ENCODE data around the gene ANKS1A.

Gene ANKS1A

GRCh38 chr6:34990971-34991560 lies 102.0 kb downstream of the ANKS1A start:
- Histone ChIP-seq H3K79me1 (ENCODE audit: low read length) (peaks cover 10% of the 10 kb centered on the region), H2AFZ (ENCODE audit: insufficient read depth, low read length, poor library complexity) (no peak overlapping the region), H3K4me1 (ENCODE audit: control insufficient read depth in 1 of 2, insufficient read depth in 2 of 2, low read length in 2 of 2) (peaks cover 18 to 26% of the 10 kb centered on the region in 2 experiments), H3K27me3 (ENCODE audit: insufficient read depth, low read length) (no peaks in the 10 kb centered on the region), H3K14ac (ENCODE audit: low read length) (no peak overlapping the region), H2BK12ac (ENCODE audit: low read length) (no peak overlapping the region), H3K27ac (ENCODE audit: low read depth, low read length) (peak overlapping the region; percentile 59), H3K36me3 (ENCODE audit: control insufficient read depth in 1 of 2, insufficient read depth in 2 of 2, low read length in 2 of 2) (peaks cover 2 to 6% of the 10 kb centered on the region in 2 experiments), H3K4me2 (ENCODE audit: low read length) (peak overlapping the region; percentile 35), H3K9ac (ENCODE audit: low read length) (no peak overlapping the region), H3K4me3 (ENCODE audit: low read depth, low read length) (no peak overlapping the region), H4K12ac (ENCODE audit: low read depth, low read length) (no peak overlapping the region), H4K8ac (ENCODE audit: low read depth, low read length) (no peak overlapping the region), H2BK5ac (ENCODE audit: low read depth, low read length, poor library complexity) (no peak overlapping the region), H3K18ac (ENCODE audit: low read length) (no peak overlapping the region), H3K23ac (ENCODE audit: low read length) (no peak overlapping the region), H2AK5ac (ENCODE audit: low read length) (no peak overlapping the region), H2BK120ac (ENCODE audit: insufficient read depth, low read length, poor library complexity) (no peak overlapping the region), H3K4ac (ENCODE audit: low read depth, low read length) (no peak overlapping the region), H4K91ac (ENCODE audit: low read depth, low read length) (no peak overlapping the region), H3K9me3 (ENCODE audit: insufficient read depth, low read depth, low read length) (no peaks in the 10 kb centered on the region), H3K79me2 (ENCODE audit: control insufficient read depth, insufficient read depth, low read length, poor library complexity) (no peaks in the 10 kb centered on the region)
- no CpG with 5 or more reads among the region's 2 CpGs for WGBS (ENCODE audit: extremely low coverage, insufficient coverage, insufficient read length)
- peak; percentile 89 to 90 for DNase-seq

- Histone ChIP-seq H3K4me2 (ENCODE audit: low read length) (peak overlapping the region; percentile 35), H2BK5ac (ENCODE audit: low read depth, low read length, poor library complexity) (peak overlapping the region; percentile 21), H3K27me3 (ENCODE audit: insufficient read depth, low read length) (no peaks in the 10 kb centered on the region), H3K36me3 (ENCODE audit: control insufficient read depth in 1 of 2, insufficient read depth in 2 of 2, low read length in 2 of 2) (no peaks in the 10 kb centered on the region), H3K18ac (ENCODE audit: low read length) (no peak overlapping the region), H2AFZ (ENCODE audit: insufficient read depth, low read length, poor library complexity) (no peak overlapping the region), H3K79me1 (ENCODE audit: low read length) (peaks cover 10% of the 10 kb centered on the region), H3K9ac (ENCODE audit: low read length) (no peak overlapping the region), H4K12ac (ENCODE audit: low read depth, low read length) (no peak overlapping the region), H3K4ac (ENCODE audit: low read depth, low read length) (no peak overlapping the region), H2BK12ac (ENCODE audit: low read length) (peak overlapping the region; percentile 13), H3K9me3 (ENCODE audit: insufficient read depth, low read depth, low read length) (no peaks in the 10 kb centered on the region), H3K4me3 (ENCODE audit: low read depth, low read length) (no peak overlapping the region), H3K23ac (ENCODE audit: low read length) (no peak overlapping the region), H2AK5ac (ENCODE audit: low read length) (no peak overlapping the region), H3K27ac (ENCODE audit: low read depth, low read length) (peak overlapping the region; percentile 67), H3K14ac (ENCODE audit: low read length) (no peak overlapping the region), H3K4me1 (ENCODE audit: control insufficient read depth in 1 of 2, insufficient read depth in 2 of 2, low read length in 2 of 2) (peaks cover 18 to 24% of the 10 kb centered on the region in 2 experiments), H2BK120ac (ENCODE audit: insufficient read depth, low read length, poor library complexity) (no peak overlapping the region), H4K91ac (ENCODE audit: low read depth, low read length) (peak overlapping the region; percentile 19), H4K8ac (ENCODE audit: low read depth, low read length) (no peak overlapping the region), H3K79me2 (ENCODE audit: control insufficient read depth, insufficient read depth, low read length, poor library complexity) (no peaks in the 10 kb centered on the region)
- DNase-seq, result peak; percentile 78 to 90
- WGBS (ENCODE audit: extremely low coverage, insufficient coverage, insufficient read length), result no CpG with 5 or more reads among the region's 3 CpGs
These were observed 103.3 kb downstream of the ANKS1A start for GRCh38 chr6:34992376-34992775.

- Histone ChIP-seq H2BK5ac (ENCODE audit: low read depth, low read length, poor library complexity) (peak overlapping the region; percentile 59), H3K23ac (ENCODE audit: low read length) (no peak overlapping the region), H3K4me1 (ENCODE audit: control insufficient read depth in 1 of 2, insufficient read depth in 2 of 2, low read length in 2 of 2) (peaks cover 22 to 28% of the 10 kb centered on the region in 2 experiments), H3K36me3 (ENCODE audit: control insufficient read depth in 1 of 2, insufficient read depth in 2 of 2, low read length in 2 of 2) (no peaks in the 10 kb centered on the region), H4K12ac (ENCODE audit: low read depth, low read length) (no peak overlapping the region), H3K79me2 (ENCODE audit: control insufficient read depth, insufficient read depth, low read length, poor library complexity) (no peaks in the 10 kb centered on the region), H2AK5ac (ENCODE audit: low read length) (peak overlapping the region; percentile 91), H3K27me3 (ENCODE audit: insufficient read depth, low read length) (no peaks in the 10 kb centered on the region), H3K4me2 (ENCODE audit: low read length) (no peak overlapping the region), H3K9ac (ENCODE audit: low read length) (no peak overlapping the region), H2AFZ (ENCODE audit: insufficient read depth, low read length, poor library complexity) (no peak overlapping the region), H3K4ac (ENCODE audit: low read depth, low read length) (peak overlapping the region; percentile 90), H4K8ac (ENCODE audit: low read depth, low read length) (peak overlapping the region; percentile 35), H3K9me3 (ENCODE audit: insufficient read depth, low read depth, low read length) (no peaks in the 10 kb centered on the region), H3K14ac (ENCODE audit: low read length) (peak overlapping the region; percentile 83), H3K4me3 (ENCODE audit: low read depth, low read length) (no peak overlapping the region), H4K91ac (ENCODE audit: low read depth, low read length) (peak overlapping the region; percentile 89), H2BK12ac (ENCODE audit: low read length) (peak overlapping the region; percentile 94), H3K27ac (ENCODE audit: low read depth, low read length) (peak overlapping the region; percentile 66), H3K18ac (ENCODE audit: low read length) (peak overlapping the region; percentile 76), H3K79me1 (ENCODE audit: low read length) (peaks cover 16% of the 10 kb centered on the region), H2BK120ac (ENCODE audit: insufficient read depth, low read length, poor library complexity) (peak overlapping the region; percentile 69)
- no CpG with 5 or more reads among the region's 3 CpGs for WGBS (ENCODE audit: extremely low coverage, insufficient coverage, insufficient read length)
- no peak for DNase-seq
These were observed 104.2 kb downstream of the ANKS1A start for GRCh38 chr6:34993213-34993612.

GRCh38 chr6:34994693-34995092 lies 105.6 kb downstream of the ANKS1A start:
- no peak overlapping the region for H3K23ac ChIP-seq (ENCODE audit: low read length)
- H2AFZ ChIP-seq (ENCODE audit: insufficient read depth, low read length, poor library complexity), result no peak overlapping the region
- no peak overlapping the region for H3K18ac ChIP-seq (ENCODE audit: low read length)
- no peak overlapping the region for H4K8ac ChIP-seq (ENCODE audit: low read depth, low read length)
- H4K91ac ChIP-seq (ENCODE audit: low read depth, low read length), result no peak overlapping the region
- no peak overlapping the region for H3K4ac ChIP-seq (ENCODE audit: low read depth, low read length)
- H3K4me2 ChIP-seq (ENCODE audit: low read length), result no peak overlapping the region
- H3K4me3 ChIP-seq (ENCODE audit: low read depth, low read length), result no peak overlapping the region
- no CpG with 5 or more reads among the region's 7 CpGs for WGBS (ENCODE audit: extremely low coverage, insufficient coverage, insufficient read length)
- peaks cover 22 to 28% of the 10 kb centered on the region in 2 experiments for H3K4me1 ChIP-seq (ENCODE audit: control insufficient read depth in 1 of 2, insufficient read depth in 2 of 2, low read length in 2 of 2)
- no peaks in the 10 kb centered on the region for H3K27me3 ChIP-seq (ENCODE audit: insufficient read depth, low read length)
- H4K12ac ChIP-seq (ENCODE audit: low read depth, low read length), result no peak overlapping the region
- H2BK120ac ChIP-seq (ENCODE audit: insufficient read depth, low read length, poor library complexity), result peak overlapping the region; percentile 3
- H2AK5ac ChIP-seq (ENCODE audit: low read length), result no peak overlapping the region
- H3K27ac ChIP-seq (ENCODE audit: low read depth, low read length), result no peak overlapping the region
- peak overlapping the region; percentile 47 for H2BK12ac ChIP-seq (ENCODE audit: low read length)
- no peak for DNase-seq
- H3K14ac ChIP-seq (ENCODE audit: low read length), result no peak overlapping the region
- H3K36me3 ChIP-seq (ENCODE audit: control insufficient read depth in 1 of 2, insufficient read depth in 2 of 2, low read length in 2 of 2), result no peaks in the 10 kb centered on the region
- H3K9ac ChIP-seq (ENCODE audit: low read length), result no peak overlapping the region
- no peak overlapping the region for H2BK5ac ChIP-seq (ENCODE audit: low read depth, low read length, poor library complexity)
- no peaks in the 10 kb centered on the region for H3K9me3 ChIP-seq (ENCODE audit: insufficient read depth, low read depth, low read length)
- peaks cover 7% of the 10 kb centered on the region for H3K79me2 ChIP-seq (ENCODE audit: control insufficient read depth, insufficient read depth, low read length, poor library complexity)
- H3K79me1 ChIP-seq (ENCODE audit: low read length), result peaks cover 23% of the 10 kb centered on the region

Measured in trophoblast cell (in vitro differentiated cells and primary cell).